ENCODE results near the gene C1QL1.

C1QL1 gene

GRCh38 chr17:44911133-44912001 lies 56.7 kb downstream of the C1QL1 start:
- DNase-seq: no peak

- DNase-seq: no peak
Measured at GRCh38 chr17:44910231-44911106, 57.6 kb downstream of the C1QL1 start.
